HG02884 (cell line): ENCODE measurements around the gene FAM236A.
A peak's percentile ranks its signal among the peaks of the same experiment; 100 is the strongest.
"Not testable (repeated sequence)": the region's sequence is repeated elsewhere in the genome, so short reads cannot be mapped to it uniquely, and the experiment has no call there.

Experiments used
- ATAC-seq: cut with Tn5 transposase; IDR thresholded peaks from one replicate; pipeline ENCODE4 v1.9.1; 2021; ENCODE audit warnings: mild to moderate bottlenecking, moderate library complexity; ENCODE audit not compliant: unreplicated experiment

FAM236A gene

GRCh38 chrX:72937906-72938305 lies at the start of gene FAM236A:
TSS of gene FAM236A (plus strand) at chrX:72938206. CDS start at chrX:72938263, 57 bp downstream.
- ATAC-seq = not testable (repeated sequence)

GRCh38 chrX:72889740-72890139 lies 48.3 kb upstream of the FAM236A start:
- ATAC-seq = not testable (repeated sequence)

- not testable (repeated sequence) for ATAC-seq
Observed at GRCh38 chrX:72912315-72912714, 25.7 kb upstream of the FAM236A start, which contains the start of gene FAM236C. TSS of gene FAM236C (plus strand) at chrX:72912615. CDS start at chrX:72912715, 100 bp downstream.

- ATAC-seq = not testable (repeated sequence)
Observed at GRCh38 chrX:72916096-72916495, 21.9 kb upstream of the FAM236A start.

- not testable (repeated sequence) for ATAC-seq
Observed at GRCh38 chrX:72932283-72932682, 5.7 kb upstream of the FAM236A start.

- not testable (repeated sequence) for ATAC-seq
Observed at GRCh38 chrX:72936455-72936854, 1.6 kb upstream of the FAM236A start.

- ATAC-seq = not testable (repeated sequence)
Observed at GRCh38 chrX:72936882-72937455, 1.0 kb upstream of the FAM236A start.

- ATAC-seq = not testable (repeated sequence)
Observed at GRCh38 chrX:72942272-72942671, 4.3 kb downstream of the FAM236A start.

GRCh38 chrX:72943035-72943818 lies 5.2 kb downstream of the FAM236A start:
- ATAC-seq = peak; percentile 75

GRCh38 chrX:72943819-72944169 lies 5.8 kb downstream of the FAM236A start, which contains the start of gene DMRTC1:
TSS of gene DMRTC1 (minus strand) at chrX:72943837. CDS start at chrX:72875694, 68,143 bp downstream.
- peak; percentile 77 for ATAC-seq

GRCh38 chrX:72959971-72960370 lies 22.0 kb downstream of the FAM236A start:
- not testable (repeated sequence) for ATAC-seq

- ATAC-seq = not testable (repeated sequence)
Observed at GRCh38 chrX:72971859-72972258, 33.9 kb downstream of the FAM236A start.

- ATAC-seq = not testable (repeated sequence)
Observed at GRCh38 chrX:72974885-72975284, 36.9 kb downstream of the FAM236A start.

GRCh38 chrX:72980894-72981469 lies 43.0 kb downstream of the FAM236A start:
- ATAC-seq = not testable (repeated sequence)
